Measurements from ENCODE around the gene MBNL2. TPM values are rescaled to one million over a fixed set of nuclear protein-coding genes. Genes with fewer than 3 reads are reported as not detected.

Gene MBNL2
- total RNA-seq, 1 experiment from 2014 or later = 17.8 TPM

DNA sequence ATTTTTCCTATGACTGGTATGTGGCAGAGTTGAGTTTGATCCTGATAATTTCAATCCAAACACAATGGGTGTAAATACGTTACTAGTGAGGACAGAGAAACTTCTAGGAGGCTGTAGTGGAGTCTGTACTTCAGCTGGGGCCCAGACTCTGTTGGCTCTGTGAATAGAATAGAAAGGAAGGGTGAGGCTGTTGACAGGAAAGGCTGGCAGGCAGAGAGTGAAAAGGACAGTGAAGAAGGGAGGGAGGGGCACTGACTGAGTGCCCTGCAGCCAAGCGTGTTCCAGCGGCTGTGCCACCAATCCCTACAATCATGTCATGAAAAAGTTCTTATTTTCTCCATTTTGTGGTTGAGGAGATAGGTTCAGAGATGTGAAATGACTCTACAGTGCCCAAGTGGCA is 80.5 kb downstream of the MBNL2 start:
- Histone ChIP-seq H3K27ac (ENCODE audit: low read length) (no peak overlapping the region), H3K36me3 (ENCODE audit: low read depth, low read length) (no peaks in the 10 kb centered on the region)
- POLR2A ChIA-PET (ENCODE audit: unreplicated experiment) = no interaction called here

DNA sequence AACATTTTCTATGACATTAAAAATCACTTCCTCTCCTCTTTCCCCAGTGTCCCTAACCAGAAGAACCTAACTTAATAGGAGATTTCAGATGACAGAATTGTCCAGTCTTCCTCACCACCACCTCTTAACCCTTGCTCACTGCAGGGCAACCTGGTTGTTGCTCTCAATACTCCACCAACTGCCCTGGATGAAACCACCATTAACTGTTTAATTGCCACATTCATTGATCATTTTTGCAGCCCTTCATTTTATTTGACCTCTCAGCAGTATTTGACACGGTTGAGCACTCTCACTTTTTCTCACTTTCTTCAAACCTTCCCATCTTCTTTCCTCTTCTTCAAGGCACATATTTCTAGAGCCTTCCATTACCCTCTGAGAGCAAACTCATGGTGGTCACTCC is 84.0 kb downstream of the MBNL2 start:
- Histone ChIP-seq H3F3A (ENCODE audit: low read length, unreplicated experiment) (no peaks in the 10 kb centered on the region), H3K4me1 (ENCODE audit: insufficient read depth, low read length) (peaks cover 26% of the 10 kb centered on the region), H3K79me2 (ENCODE audit: low read length) (no peaks in the 10 kb centered on the region), H3K4me2 (ENCODE audit: low read length) (no peak overlapping the region), H2AFZ (ENCODE audit: low read length) (no peak overlapping the region), H3K4me3 (ENCODE audit: low read length) (no peak overlapping the region), H4K20me1 (ENCODE audit: low read length) (no peaks in the 10 kb centered on the region), H3K9me3 (ENCODE audit: low read length) (no peaks in the 10 kb centered on the region), H3K36me3 (ENCODE audit: low read depth, low read length) (no peaks in the 10 kb centered on the region), H3K9me2 (replicated peaks; ENCODE audit: low read length) (no peaks in the 10 kb centered on the region), H3K27ac (ENCODE audit: low read length) (no peak overlapping the region), H3K27me3 (ENCODE audit: low read length) (no peaks in the 10 kb centered on the region), H3K9ac (ENCODE audit: low read length) (no peak overlapping the region)
- BruUV-seq (replicated peaks) = no TSS peak
- DNase-seq = no peak
- ATAC-seq = no peak
- TF ChIP-seq EZH2 (IDR thresholded peaks at IDR 0.05; ENCODE audit: low read length, unreplicated experiment) (no peak), CTCF (conservative IDR thresholded peaks at IDR 0.05; ENCODE audit: low read depth, low read length) (no peak), EZH2phosphoT487 (IDR thresholded peaks at IDR 0.05; ENCODE audit: borderline replicate concordance, low read length) (no peak)
- CTCF ChIA-PET = no interaction called here
- intact Hi-C loops (cut with micrococcal nuclease) = no loop called here
- POLR2A ChIA-PET (ENCODE audit: unreplicated experiment) = no interaction called here

More for the DNA sequence above, 80.5 kb downstream of the MBNL2 start:
- H3K4me2 ChIP-seq (ENCODE audit: low read length) = no peak overlapping the region
- H3K9me2 ChIP-seq (replicated peaks; ENCODE audit: low read length) = no peaks in the 10 kb centered on the region
- H3K79me2 ChIP-seq (ENCODE audit: low read length) = no peaks in the 10 kb centered on the region
- DNase-seq (no peak), ATAC-seq (peak; percentile 42; the same call in 1 of the 2 replicates)
- intact Hi-C loops (cut with micrococcal nuclease) = no loop called here
- no peak overlapping the region for H3K9ac ChIP-seq (ENCODE audit: low read length)
- H3K4me3 ChIP-seq (ENCODE audit: low read length) = no peak overlapping the region
- H4K20me1 ChIP-seq (ENCODE audit: low read length) = no peaks in the 10 kb centered on the region
- TF ChIP-seq CTCF (conservative IDR thresholded peaks at IDR 0.05; ENCODE audit: low read depth, low read length) = no peak
- no peak for TF ChIP-seq EZH2phosphoT487 (IDR thresholded peaks at IDR 0.05; ENCODE audit: borderline replicate concordance, low read length)
- no peak for TF ChIP-seq EZH2 (IDR thresholded peaks at IDR 0.05; ENCODE audit: low read length, unreplicated experiment)
- no peak overlapping the region for H2AFZ ChIP-seq (ENCODE audit: low read length)
- CTCF ChIA-PET = no interaction called here
- no TSS peak for BruUV-seq (replicated peaks)
- H3F3A ChIP-seq (ENCODE audit: low read length, unreplicated experiment) = no peaks in the 10 kb centered on the region
- H3K9me3 ChIP-seq (ENCODE audit: low read length) = no peaks in the 10 kb centered on the region
- H3K27me3 ChIP-seq (ENCODE audit: low read length) = no peaks in the 10 kb centered on the region
- peaks cover 10% of the 10 kb centered on the region for H3K4me1 ChIP-seq (ENCODE audit: insufficient read depth, low read length)

DNA sequence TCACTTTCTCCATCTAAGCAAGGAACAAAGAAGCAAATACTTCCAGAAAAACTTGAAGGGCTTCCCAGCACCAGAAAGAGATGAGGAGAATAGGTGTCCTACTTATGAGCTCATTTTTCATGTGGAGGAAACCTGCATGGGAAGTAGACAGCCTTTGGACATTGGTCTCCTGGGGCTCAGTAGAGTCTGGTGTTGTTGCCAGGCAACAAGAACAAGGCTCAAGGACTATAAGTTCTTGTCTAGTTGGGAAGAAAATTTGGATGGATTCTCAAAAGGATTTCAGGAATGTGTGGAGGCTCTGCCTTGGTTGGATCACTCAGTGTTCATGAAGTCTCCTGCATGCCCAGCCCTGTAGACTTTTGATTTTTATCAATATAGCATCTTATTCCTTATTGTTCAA is 84.5 kb downstream of the MBNL2 start:
- no peaks in the 10 kb centered on the region for H3K27me3 ChIP-seq (ENCODE audit: low read length)
- no peaks in the 10 kb centered on the region for H4K20me1 ChIP-seq (ENCODE audit: low read length)
- DNase-seq (no peak), ATAC-seq (no peak)
- no peak overlapping the region for H3K27ac ChIP-seq (ENCODE audit: low read length)
- ChIA-PET POLR2A (ENCODE audit: unreplicated experiment) (no interaction called here), CTCF (no interaction called here)
- intact Hi-C loops (cut with micrococcal nuclease) = no loop called here
- no peak overlapping the region for H2AFZ ChIP-seq (ENCODE audit: low read length)
- H3K4me1 ChIP-seq (ENCODE audit: insufficient read depth, low read length) = peaks cover 26% of the 10 kb centered on the region
- H3F3A ChIP-seq (ENCODE audit: low read length, unreplicated experiment) = no peaks in the 10 kb centered on the region
- no TSS peak for BruUV-seq (replicated peaks)
- H3K9me3 ChIP-seq (ENCODE audit: low read length) = no peaks in the 10 kb centered on the region
- H3K36me3 ChIP-seq (ENCODE audit: low read depth, low read length) = no peaks in the 10 kb centered on the region
- no peak overlapping the region for H3K4me2 ChIP-seq (ENCODE audit: low read length)
- TF ChIP-seq EZH2phosphoT487 (IDR thresholded peaks at IDR 0.05; ENCODE audit: borderline replicate concordance, low read length) (no peak), EZH2 (IDR thresholded peaks at IDR 0.05; ENCODE audit: low read length, unreplicated experiment) (no peak)
- no peak overlapping the region for H3K4me3 ChIP-seq (ENCODE audit: low read length)
- H3K79me2 ChIP-seq (ENCODE audit: low read length) = no peaks in the 10 kb centered on the region
- no peaks in the 10 kb centered on the region for H3K9me2 ChIP-seq (replicated peaks; ENCODE audit: low read length)
- no peak overlapping the region for H3K9ac ChIP-seq (ENCODE audit: low read length)

Measured in PC-3 (cell line).